Effector CD8-positive, alpha-beta T cell (primary cell): ENCODE results near the gene GTPBP4.
"Not testable (repeated sequence)": the region's sequence is repeated elsewhere in the genome, so short reads cannot be mapped to it uniquely, and the experiment has no call there.

Source experiments
- DNase-seq: peaks from one replicate; lab custom pipeline; 2025; lab: John Stamatoyannopoulos, UW

Gene GTPBP4

GRCh38 chr10:1024103-1024502 lies 35.9 kb downstream of the GTPBP4 start:
- DNase-seq = no peak

GRCh38 chr10:1025683-1026082 lies 37.4 kb downstream of the GTPBP4 start, which contains the start of gene IDI2:
Gene IDI2, minus strand, starts transcription at chr10:1025859. Its CDS starts 1,136 bp downstream, at chr10:1024723.
- no peak for DNase-seq

GRCh38 chr10:1026578-1026977 lies 38.3 kb downstream of the GTPBP4 start:
- DNase-seq = no peak

GRCh38 chr10:1029838-1030237 lies 41.6 kb downstream of the GTPBP4 start:
- DNase-seq = no peak

GRCh38 chr10:1033601-1034000 lies 45.4 kb downstream of the GTPBP4 start:
- no peak for DNase-seq

GRCh38 chr10:1034758-1035157 lies 46.5 kb downstream of the GTPBP4 start:
- no peak for DNase-seq

- DNase-seq = no peak
These were observed 47.0 kb downstream of the GTPBP4 start for GRCh38 chr10:1035201-1035600.

GRCh38 chr10:1036341-1036791 lies 48.1 kb downstream of the GTPBP4 start:
- DNase-seq = no peak

- no peak for DNase-seq
These were observed 48.9 kb downstream of the GTPBP4 start for GRCh38 chr10:1037098-1037497.

- not testable (repeated sequence) for DNase-seq
These were observed 50.5 kb downstream of the GTPBP4 start for GRCh38 chr10:1038769-1039168.

GRCh38 chr10:1040133-1040532 lies 51.9 kb downstream of the GTPBP4 start:
- no peak for DNase-seq

GRCh38 chr10:1041514-1041913 lies 53.3 kb downstream of the GTPBP4 start:
- DNase-seq = no peak

GRCh38 chr10:1043532-1043995 lies 55.3 kb downstream of the GTPBP4 start:
- DNase-seq = no peak

- no peak for DNase-seq
These were observed 55.9 kb downstream of the GTPBP4 start for GRCh38 chr10:1044146-1044545.

- DNase-seq = no peak
These were observed 56.7 kb downstream of the GTPBP4 start for GRCh38 chr10:1044964-1045363.

GRCh38 chr10:1045415-1045814 lies 57.2 kb downstream of the GTPBP4 start:
- DNase-seq = no peak

GRCh38 chr10:1047937-1048336 lies 59.7 kb downstream of the GTPBP4 start:
- DNase-seq = no peak

GRCh38 chr10:1048349-1048731 lies 60.1 kb downstream of the GTPBP4 start:
- DNase-seq = peak; percentile 58

GRCh38 chr10:1048732-1049424 lies 60.6 kb downstream of the GTPBP4 start, which contains the start of gene IDI1:
Gene IDI1, minus strand, starts transcription at chr10:1049119. Its CDS starts 116 bp downstream, at chr10:1049003.
- DNase-seq = peak; percentile 97

GRCh38 chr10:1049425-1049958 lies 61.3 kb downstream of the GTPBP4 start:
- no peak for DNase-seq

- DNase-seq = no peak
These were observed 61.9 kb downstream of the GTPBP4 start for GRCh38 chr10:1050145-1050544.

GRCh38 chr10:1050554-1050953 lies 62.3 kb downstream of the GTPBP4 start:
- peak; percentile 10 for DNase-seq

- no peak for DNase-seq
These were observed 66.5 kb downstream of the GTPBP4 start for GRCh38 chr10:1054684-1055083.
